K562 (cell line): ENCODE measurements around the gene DSTYK. TPM values are rescaled to one million over a fixed set of nuclear protein-coding genes. Genes with fewer than 3 reads are reported as not detected.

ENCODE experiments used
- ATAC-seq: fragments of 200-7000 bp; cut with Tn5 transposase; 3 replicates; pipeline ENCODE4 v1.9.1; 2020; ENCODE audit warnings: moderate library complexity
- BruUV-seq: library from RNA; stranded (reverse); fragments of 400-500 nt; replicated peaks from 2 replicates; lab custom pipeline; 2021; lab: Mats Ljungman, UMichigan
- CTCF ChIA-PET: fragments of 300-600 bp; formaldehyde crosslinking; extraction: SDS; loops from one replicate; lab custom pipeline; 2021; ENCODE audit warnings: low intra/inter-chr PET ratio; lab: Yijun Ruan, JAX
- POLR2A ChIA-PET: fragments of 300-600, 350-650 bp; sonication (Branson Sonifier 250); formaldehyde crosslinking; extraction: SDS; loops from one replicate; lab custom pipeline; 2021; ENCODE audit warnings: antibody characterized with exemption, inconsistent platforms; lab: Yijun Ruan, JAX
- DNase-seq, 4 experiments: peaks; one replicate each; pipeline versions ENCODE4 v3.0.0 to v3.0.0-alpha.2; 2011 to 2018; ENCODE audit warnings: low spot score in 3 of 4, mixed read lengths in 3 of 4; ENCODE audit errors: extremely low read depth in 1 of 4
- FAIRE-seq: peaks from 2 replicates; lab custom pipeline; 2011; peaks lifted over from hg19 to GRCh38; lab: Jason Lieb, UNC
- H2AFZ ChIP-seq: 2 replicates; pipeline ENCODE4 v1.6.0; 2011; ENCODE audit warnings: low read depth, low read length, control low read depth, inconsistent platforms
- H3K27ac ChIP-seq: fragments of 200-600 bp; 3 replicates; pipeline ENCODE4 v1.8.0; 2011; ENCODE audit warnings: low read depth, mild to moderate bottlenecking, control low read depth, inconsistent platforms, low read length, moderate library complexity, mixed read lengths; ENCODE audit errors: extremely low read depth
- H3K27me3 ChIP-seq, 2 experiments: fragments of 300-600 bp in 1 of 2; 2 replicates in 1 of 2; 3 replicates in 1 of 2; pipeline versions ENCODE4 v1.6.0 to v1.8.0; 2011; ENCODE audit warnings: inconsistent platforms in 2 of 2, low read length in 2 of 2, mild to moderate bottlenecking in 1 of 2, mixed read lengths in 1 of 2, moderate library complexity in 1 of 2; ENCODE audit not compliant: control insufficient read depth in 2 of 2, insufficient read depth in 2 of 2
- H3K36me3 ChIP-seq: fragments of 300-600 bp; 3 replicates; pipeline ENCODE4 v1.8.0; 2011; ENCODE audit warnings: mild to moderate bottlenecking, low read length, inconsistent platforms; ENCODE audit not compliant: control insufficient read depth, insufficient read depth
- H3K4me1 ChIP-seq, 2 experiments: fragments of 200-600 bp in 1 of 2; replicated peaks in 1 of 2; 2 replicates in 1 of 2; 3 replicates in 1 of 2; pipeline versions ENCODE4 v1.5.1 to v1.8.0; 2011; ENCODE audit warnings: inconsistent platforms in 2 of 2, low read length in 2 of 2, mild to moderate bottlenecking in 1 of 2, mixed read lengths in 1 of 2, moderate library complexity in 1 of 2; ENCODE audit not compliant: control insufficient read depth in 2 of 2, insufficient read depth in 2 of 2
- H3K4me2 ChIP-seq: 2 replicates; pipeline ENCODE4 v1.6.1; 2011; ENCODE audit warnings: low read length, control low read depth, inconsistent platforms, mixed read lengths; ENCODE audit not compliant: insufficient read depth
- H3K4me3 ChIP-seq: fragments of 200-600 bp; sonication (generic), shearing (Covaris generic); 2 replicates; pipeline ENCODE4 v1.5.1; 2016; ENCODE audit warnings: control low read depth, inconsistent platforms
- H3K79me2 ChIP-seq: fragments of 200-600 bp; 3 replicates; pipeline ENCODE4 v1.8.0; 2011; ENCODE audit warnings: low read length, inconsistent platforms; ENCODE audit not compliant: control insufficient read depth, insufficient read depth
- H3K9ac ChIP-seq, 2 experiments: 2 replicates each; pipeline versions ENCODE4 v1.6.0 to v1.6.1; 2011; ENCODE audit warnings: low read depth in 2 of 2, low read length in 2 of 2, control low read depth in 1 of 2, inconsistent platforms in 1 of 2, mild to moderate bottlenecking in 1 of 2, mixed read lengths in 1 of 2; ENCODE audit not compliant: insufficient read depth in 1 of 2
- H3K9me1 ChIP-seq: one replicate; pipeline ENCODE4 v1.6.0; 2011; ENCODE audit warnings: inconsistent platforms, mild to moderate bottlenecking, low read length, moderate library complexity; ENCODE audit not compliant: control insufficient read depth, insufficient read depth
- H3K9me3 ChIP-seq: replicated peaks from 2 replicates; pipeline ENCODE4 v1.5.1; 2011; ENCODE audit warnings: low read depth, low read length, inconsistent platforms; ENCODE audit not compliant: control insufficient read depth, insufficient read depth
- H4K20me1 ChIP-seq: replicated peaks from 2 replicates; pipeline ENCODE4 v1.6.1; 2011; ENCODE audit warnings: low read length, inconsistent platforms, mixed read lengths; ENCODE audit not compliant: control insufficient read depth, insufficient read depth
- ARID4B ChIP-seq: sonication (generic); formaldehyde crosslinking; IDR thresholded peaks from 2 replicates; pipeline ENCODE4 v1.8.0; 2022; ENCODE audit warnings: mild to moderate bottlenecking, missing genetic modification reagents
- CBFA2T2 ChIP-seq: fragments of 450-650 bp; conservative IDR thresholded peaks from 2 replicates; pipeline ENCODE4 v1.6.1; 2017; ENCODE audit warnings: mild to moderate bottlenecking
- WGBS: fragments of 100-300 bp; shearing (Covaris generic); methylation state at CpG from one replicate; pipeline ENCODE4 v1.1.6; 2016; ENCODE audit warnings: low coverage, mixed read lengths; ENCODE audit not compliant: insufficient coverage; ENCODE audit errors: missing lambda C conversion rate; 5-methylcytosine and 5-hydroxymethylcytosine counted together
- in situ Hi-C: fragments of 300-500 bp; cut with MboI; formaldehyde crosslinking; loops from 4 replicates; pipeline ENCODE4 v1.15.0; 2018; ENCODE audit warnings: inconsistent platforms, mixed read lengths
- intact Hi-C: fragments of 100-400 bp; cut with micrococcal nuclease; formaldehyde crosslinking; loops from 2 replicates; pipeline ENCODE4 v1.14.2; 2022
- polyA plus RNA-seq, 8 experiments: library from polyadenylated mRNA; depleted of rRNA in 4 of 8; stranded (reverse) in 5 of 8; unstranded in 3 of 8; fragments of >200 nt; fragmentation: Nextera tagmentation in 2 of 8; fragmentation: Illumina TruSeq in 1 of 8; extraction: Ambion mirVana in 2 of 8; extraction: Trizol in 1 of 8; gene quantifications; 2 replicates each; pipeline versions ENCODE4 v1.2.1 to v1.2.3, GENCODE V29; 2011 to 2014; ENCODE audit warnings: inconsistent platforms in 1 of 8, missing spikeins in 1 of 8
- total RNA-seq, 7 experiments: library from RNA; depleted of rRNA in 6 of 7; stranded (reverse); fragments of >200 nt in 6 of 7; fragmentation: Illumina TruSeq in 2 of 7; extraction: Trizol in 2 of 7; gene quantifications; 2 replicates each; pipeline versions ENCODE4 v1.2.1 to v1.2.3, GENCODE V29; 2011 to 2021; ENCODE audit warnings: low replicate concordance in 1 of 7

The DSTYK gene
- total and polyA plus RNA-seq, 9 of the 15 experiments (the other 6 are each of a cell fraction or from before 2014, with no cell fraction given): 4.2 to 7.1 (median 6.2) TPM

DNA sequence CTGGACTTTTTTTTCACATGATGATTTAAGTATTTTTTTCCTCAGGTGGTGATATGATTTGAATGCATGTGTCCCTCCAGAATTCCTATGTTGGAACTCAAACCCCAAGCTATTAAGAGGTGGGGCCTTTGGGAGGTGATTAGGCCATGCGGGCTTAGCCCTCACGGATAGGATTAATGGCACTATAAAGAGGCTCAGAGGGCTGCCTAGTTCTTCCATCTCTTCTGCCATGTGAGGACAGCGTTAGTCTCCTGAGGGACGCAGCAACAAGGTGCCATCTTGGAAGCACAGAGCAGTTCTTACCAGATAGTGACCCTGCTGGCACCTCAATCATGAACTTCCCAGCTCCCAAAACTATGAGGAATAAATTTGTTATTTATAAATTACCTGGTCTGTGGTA, 71.4 kb downstream of the DSTYK start:
- Histone ChIP-seq H3K36me3 (no peaks in the 10 kb centered on the region), H3K27me3 (no peaks in the 10 kb centered on the region), H3K79me2 (no peaks in the 10 kb centered on the region)
- in situ Hi-C loops: no loop called here
- TF ChIP-seq CBFA2T2 (no peak), ARID4B (peak; percentile 31; the same call in 1 of the 2 replicates)
- TF ChIP-seq, all 486 proteins: peak for 1
- DNase-seq (no peak), ATAC-seq (no peak), FAIRE-seq (no peak)
- intact Hi-C loops: loop anchor here (5.0 kb wide), 3 partner anchors 57 to 153 kb away; no protein-coding TSS in a partner anchor
- no TSS peak for BruUV-seq
- WGBS: 65% methylated on average over 4 of the region's 4 CpGs
- CTCF ChIA-PET: no interaction called here
- Histone ChIP-seq H3K9ac (no peak overlapping the region), H3K4me3 (no peak overlapping the region), H3K27ac (no peak overlapping the region), H3K9me1 (no peaks in the 10 kb centered on the region), H4K20me1 (no peaks in the 10 kb centered on the region), H2AFZ (no peak overlapping the region), H3K9me3 (no peaks in the 10 kb centered on the region), H3K4me2 (no peak overlapping the region), H3K4me1 (peaks cover 3 to 7% of the 10 kb centered on the region in 2 experiments; a peak in 3 of 5 replicates)
- POLR2A ChIA-PET: interaction anchor here (0.7 to 1.1 kb wide), 3 partner anchors 11 to 17 kb away, joined by 3 to 4 read pairs (median 3); no protein-coding TSS in a partner anchor
